Smooth muscle cell of the brain vasculature (primary cell): ENCODE data around the gene SLC37A3.

Experiments used
- DNase-seq: peaks from one replicate; pipeline ENCODE4 v3.0.0-alpha.2; 2012; ENCODE audit warnings: low read depth, low spot score

SLC37A3 gene

GRCh38 chr7:140400381-140400780, 2.1 kb upstream of the SLC37A3 start:
- DNase-seq = no peak

- no peak for DNase-seq
Observed at GRCh38 chr7:140398821-140399220, 491 bp upstream of the SLC37A3 start.

- no peak for DNase-seq
Observed at GRCh38 chr7:140393756-140394306, 4.5 kb downstream of the SLC37A3 start.

- no peak for DNase-seq
Observed at GRCh38 chr7:140391634-140392033, 6.7 kb downstream of the SLC37A3 start.

GRCh38 chr7:140390466-140391190, 7.7 kb downstream of the SLC37A3 start:
- DNase-seq = no peak

GRCh38 chr7:140390034-140390433, 8.3 kb downstream of the SLC37A3 start:
- no peak for DNase-seq

GRCh38 chr7:140389445-140389844, 8.9 kb downstream of the SLC37A3 start:
- DNase-seq = no peak

- DNase-seq = no peak
Observed at GRCh38 chr7:140384894-140385545, 13.3 kb downstream of the SLC37A3 start.

- DNase-seq = no peak
Observed at GRCh38 chr7:140383954-140384713, 14.2 kb downstream of the SLC37A3 start.

- DNase-seq = no peak
Observed at GRCh38 chr7:140375892-140376730, 22.2 kb downstream of the SLC37A3 start.

- no peak for DNase-seq
Observed at GRCh38 chr7:140375323-140375722, 23.0 kb downstream of the SLC37A3 start.

- DNase-seq = no peak
Observed at GRCh38 chr7:140369294-140369693, 29.0 kb downstream of the SLC37A3 start.

- no peak for DNase-seq
Observed at GRCh38 chr7:140367528-140367927, 30.8 kb downstream of the SLC37A3 start.

- no peak for DNase-seq
Observed at GRCh38 chr7:140364819-140365218, 33.5 kb downstream of the SLC37A3 start.

- no peak for DNase-seq
Observed at GRCh38 chr7:140360697-140361229, 37.6 kb downstream of the SLC37A3 start.

GRCh38 chr7:140358412-140359051, 39.8 kb downstream of the SLC37A3 start:
- no peak for DNase-seq

- no peak for DNase-seq
Observed at GRCh38 chr7:140358024-140358411, 40.3 kb downstream of the SLC37A3 start.

GRCh38 chr7:140350056-140350455, 48.3 kb downstream of the SLC37A3 start:
- DNase-seq = no peak

- no peak for DNase-seq
Observed at GRCh38 chr7:140349144-140349771, 49.1 kb downstream of the SLC37A3 start.
